Fibroblast of pulmonary artery (primary cell): ENCODE measurements around the gene CCDC137.

ENCODE experiments used
- DNase-seq: peaks from one replicate; pipeline ENCODE4 v3.0.0-alpha.2; 2010; ENCODE audit warnings: low read depth
- H3K4me3 ChIP-seq: replicated peaks from 2 replicates; pipeline ENCODE4 v1.5.1; 2011; ENCODE audit warnings: low read depth, mild to moderate bottlenecking, control low read depth, low read length, moderate library complexity
- TF ChIP-seq, protein P1 (sequence below): IDR thresholded peaks from 2 replicates; pipeline ENCODE4 v1.5.1; 2011; ENCODE audit warnings: mild to moderate bottlenecking, control low read depth, low read length, inconsistent platforms; ENCODE audit errors: missing control alignments

The CCDC137 gene

GRCh38 chr17:81700353-81701287, 34.1 kb downstream of the CCDC137 start:
- TF ChIP-seq, protein P1, sequence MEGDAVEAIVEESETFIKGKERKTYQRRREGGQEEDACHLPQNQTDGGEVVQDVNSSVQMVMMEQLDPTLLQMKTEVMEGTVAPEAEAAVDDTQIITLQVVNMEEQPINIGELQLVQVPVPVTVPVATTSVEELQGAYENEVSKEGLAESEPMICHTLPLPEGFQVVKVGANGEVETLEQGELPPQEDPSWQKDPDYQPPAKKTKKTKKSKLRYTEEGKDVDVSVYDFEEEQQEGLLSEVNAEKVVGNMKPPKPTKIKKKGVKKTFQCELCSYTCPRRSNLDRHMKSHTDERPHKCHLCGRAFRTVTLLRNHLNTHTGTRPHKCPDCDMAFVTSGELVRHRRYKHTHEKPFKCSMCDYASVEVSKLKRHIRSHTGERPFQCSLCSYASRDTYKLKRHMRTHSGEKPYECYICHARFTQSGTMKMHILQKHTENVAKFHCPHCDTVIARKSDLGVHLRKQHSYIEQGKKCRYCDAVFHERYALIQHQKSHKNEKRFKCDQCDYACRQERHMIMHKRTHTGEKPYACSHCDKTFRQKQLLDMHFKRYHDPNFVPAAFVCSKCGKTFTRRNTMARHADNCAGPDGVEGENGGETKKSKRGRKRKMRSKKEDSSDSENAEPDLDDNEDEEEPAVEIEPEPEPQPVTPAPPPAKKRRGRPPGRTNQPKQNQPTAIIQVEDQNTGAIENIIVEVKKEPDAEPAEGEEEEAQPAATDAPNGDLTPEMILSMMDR = no peak

GRCh38 chr17:81701288-81702071, 34.9 kb downstream of the CCDC137 start:
- H3K4me3 ChIP-seq = peak overlapping the region; percentile 88
- TF ChIP-seq, protein P1 = no peak
- no peak for DNase-seq

More at GRCh38 chr17:81700353-81701287, 34.1 kb downstream of the CCDC137 start:
- no peak for DNase-seq
- no peak overlapping the region for H3K4me3 ChIP-seq

DNA sequence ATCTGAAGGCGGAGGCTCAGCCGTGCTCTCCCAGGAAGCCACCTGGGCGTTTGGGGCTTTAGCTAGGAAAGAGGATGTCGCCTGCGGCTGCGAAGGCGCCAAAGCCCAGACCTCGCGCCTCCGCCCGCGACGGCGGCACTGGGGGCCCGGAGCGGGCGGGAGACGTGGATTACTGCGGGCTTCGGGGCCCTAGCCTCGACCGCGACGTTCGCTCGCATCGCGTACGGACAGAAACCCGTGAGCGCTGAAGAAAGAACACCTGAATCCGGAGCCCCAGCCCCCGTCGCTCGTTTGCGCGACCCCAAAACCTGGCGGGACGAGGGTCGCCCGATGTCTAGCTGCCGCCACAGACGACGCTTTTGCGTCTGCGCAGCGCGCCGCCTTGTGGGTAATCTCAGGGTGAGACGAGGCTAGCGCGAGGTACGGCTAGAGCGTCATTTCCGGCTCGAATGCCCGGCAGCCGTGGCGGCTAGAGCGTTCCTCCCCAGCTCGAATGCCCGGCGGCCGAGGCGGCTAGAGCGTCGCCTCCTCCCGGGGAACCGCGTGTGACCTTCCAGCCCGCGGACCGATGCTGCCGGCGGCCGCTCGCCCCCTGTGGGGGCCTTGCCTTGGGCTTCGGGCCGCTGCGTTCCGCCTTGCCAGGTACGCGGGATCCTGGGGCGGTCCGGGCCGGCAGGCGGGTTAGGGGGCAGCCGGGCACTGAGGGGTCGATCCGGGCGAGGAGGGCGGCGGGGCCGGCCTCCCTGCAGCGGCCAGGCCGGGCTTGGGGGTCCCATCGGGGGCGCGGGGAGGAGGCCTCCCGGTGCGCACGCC, 36.6 kb downstream of the CCDC137 start, which contains the start of gene MRPL12:
TSS of gene MRPL12 (plus strand) at position 434 of the 813 bp plus-strand sequence. CDS start at position 569, 135 bp downstream.
- peak within 1 kb of the TSS; percentile 88 for H3K4me3 ChIP-seq

GRCh38 chr17:81703747-81704654, 37.5 kb downstream of the CCDC137 start:
- DNase-seq = no peak
- TF ChIP-seq, protein P1 = no peak

More for the DNA sequence above, 36.6 kb downstream of the CCDC137 start, which contains the start of gene MRPL12:
- peak; percentile 94 for DNase-seq
- TF ChIP-seq, protein P1 = no peak

DNA sequence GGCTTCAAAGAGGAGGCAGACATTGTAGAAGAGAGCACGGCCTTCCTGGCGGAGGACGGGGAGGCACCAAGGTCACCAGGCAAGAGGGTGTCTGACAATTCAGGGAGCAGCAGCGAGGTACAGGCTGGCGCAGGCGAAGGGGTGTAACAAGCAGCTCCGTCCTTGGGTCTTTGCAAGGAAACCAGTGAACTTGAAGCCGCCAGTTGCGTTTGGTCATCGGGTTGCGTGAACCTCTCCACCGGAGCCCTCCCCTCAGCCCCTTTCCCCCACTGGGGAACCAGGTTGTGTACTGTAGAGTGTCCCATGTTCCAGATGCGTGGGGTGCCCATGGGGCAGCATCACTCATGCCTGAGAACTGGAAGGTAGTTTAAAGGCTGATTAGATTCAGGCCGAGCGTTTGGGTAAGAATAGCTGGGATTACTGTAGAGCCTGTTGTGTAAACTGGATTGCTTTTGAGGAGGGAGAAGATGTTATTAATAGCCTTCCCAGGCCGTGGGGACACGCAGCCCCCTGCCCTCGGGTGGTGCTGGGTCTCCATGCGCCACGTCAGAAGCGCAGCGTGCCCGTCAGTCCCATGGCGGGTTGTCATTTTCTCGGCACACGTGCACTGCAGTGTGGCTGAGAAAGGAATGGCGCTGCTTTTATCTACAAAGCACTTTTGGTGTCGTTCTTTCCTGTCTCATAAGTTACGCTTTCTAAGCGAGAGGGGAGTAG, 39.1 kb downstream of the CCDC137 start:
- no peak for DNase-seq
- TF ChIP-seq, protein P1 = no peak
- no peak overlapping the region for H3K4me3 ChIP-seq

More at GRCh38 chr17:81703747-81704654, 37.5 kb downstream of the CCDC137 start:
- H3K4me3 ChIP-seq = peak overlapping the region; percentile 88
